GM18499 (cell line): ENCODE data around the gene SCAF1.

Experiments used
- ATAC-seq: cut with Tn5 transposase; IDR thresholded peaks from one replicate; pipeline ENCODE4 v1.9.1; 2021; ENCODE audit warnings: moderate number of reproducible peaks; ENCODE audit not compliant: insufficient read depth, unreplicated experiment

The SCAF1 gene

DNA sequence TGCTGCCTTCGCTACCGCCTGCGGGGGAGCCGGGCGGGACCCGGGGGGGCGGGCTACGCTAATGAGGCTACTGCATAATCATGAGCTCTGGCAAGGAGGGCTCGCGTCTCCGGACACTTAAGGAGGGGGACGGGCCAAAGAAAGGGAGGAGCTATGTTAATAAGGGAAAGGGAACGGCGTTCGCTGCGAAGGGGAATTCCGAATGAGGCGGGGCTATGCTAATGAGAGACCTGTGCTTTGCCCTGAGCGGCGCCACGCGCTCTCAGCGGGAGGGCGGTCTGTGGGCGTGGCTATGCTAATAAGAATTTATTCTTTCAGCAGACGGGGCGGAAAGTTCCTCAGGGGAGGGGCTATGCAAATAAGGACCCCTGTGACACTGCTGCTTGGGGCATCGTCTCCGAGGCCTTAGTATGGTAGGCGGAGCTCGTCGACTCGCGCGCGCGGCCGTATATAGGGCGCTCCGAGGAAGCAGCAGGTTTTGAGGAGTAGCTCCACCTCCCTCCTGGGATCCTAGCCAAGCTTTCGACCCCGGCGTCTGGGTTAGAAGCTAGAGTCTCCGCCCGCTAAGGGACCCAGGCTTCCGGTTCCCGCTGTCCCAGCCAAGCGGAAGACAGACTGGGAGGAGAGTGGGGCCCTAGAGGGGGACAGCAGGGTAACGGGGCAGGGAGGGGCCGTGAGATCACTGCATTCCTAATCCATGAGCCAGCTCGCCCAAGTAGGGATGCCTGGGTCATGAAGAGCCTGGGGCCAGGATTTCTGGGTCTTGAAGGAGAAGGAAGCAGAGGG is 1.7 kb upstream of the SCAF1 start, which contains the start of gene RRAS:
RRAS (minus strand) TSS at position 31 of the 786 bp plus-strand sequence. CDS start 45 bp downstream, outside the sequence.
- peak; percentile 46 for ATAC-seq

GRCh38 chr19:49642492-49643035 is 555 bp downstream of the SCAF1 start:
- no peak for ATAC-seq

- ATAC-seq, result no peak
Measured at GRCh38 chr19:49643466-49643865, 1.5 kb downstream of the SCAF1 start.

- no peak for ATAC-seq
Measured at GRCh38 chr19:49645592-49645991, 3.6 kb downstream of the SCAF1 start.

GRCh38 chr19:49645995-49646394 is 4.0 kb downstream of the SCAF1 start:
- no peak for ATAC-seq

GRCh38 chr19:49646586-49646985 is 4.6 kb downstream of the SCAF1 start:
- ATAC-seq, result no peak

DNA sequence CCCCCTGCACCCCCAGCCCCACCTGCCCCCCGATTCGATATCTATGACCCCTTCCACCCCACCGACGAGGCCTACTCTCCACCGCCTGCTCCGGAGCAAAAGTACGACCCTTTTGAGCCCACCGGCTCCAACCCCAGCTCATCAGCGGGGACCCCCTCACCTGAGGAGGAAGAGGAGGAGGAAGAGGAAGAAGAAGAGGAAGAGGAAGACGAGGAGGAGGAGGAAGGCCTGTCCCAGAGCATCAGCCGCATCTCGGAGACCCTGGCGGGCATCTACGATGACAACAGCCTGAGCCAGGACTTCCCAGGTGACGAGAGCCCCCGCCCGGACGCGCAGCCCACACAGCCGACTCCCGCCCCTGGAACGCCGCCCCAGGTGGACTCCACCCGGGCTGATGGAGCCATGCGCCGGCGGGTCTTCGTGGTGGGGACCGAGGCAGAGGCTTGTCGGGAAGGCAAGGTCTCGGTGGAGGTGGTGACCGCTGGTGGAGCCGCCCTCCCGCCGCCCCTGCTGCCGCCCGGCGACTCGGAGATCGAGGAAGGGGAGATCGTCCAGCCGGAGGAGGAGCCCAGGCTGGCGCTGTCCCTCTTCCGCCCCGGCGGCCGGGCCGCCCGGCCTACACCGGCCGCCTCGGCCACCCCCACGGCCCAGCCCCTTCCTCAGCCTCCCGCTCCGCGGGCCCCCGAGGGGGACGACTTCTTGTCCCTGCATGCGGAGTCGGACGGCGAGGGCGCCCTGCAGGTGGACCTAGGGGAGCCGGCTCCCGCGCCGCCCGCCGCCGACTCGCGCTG is 9.2 kb downstream of the SCAF1 start:
- no peak for ATAC-seq

DNA sequence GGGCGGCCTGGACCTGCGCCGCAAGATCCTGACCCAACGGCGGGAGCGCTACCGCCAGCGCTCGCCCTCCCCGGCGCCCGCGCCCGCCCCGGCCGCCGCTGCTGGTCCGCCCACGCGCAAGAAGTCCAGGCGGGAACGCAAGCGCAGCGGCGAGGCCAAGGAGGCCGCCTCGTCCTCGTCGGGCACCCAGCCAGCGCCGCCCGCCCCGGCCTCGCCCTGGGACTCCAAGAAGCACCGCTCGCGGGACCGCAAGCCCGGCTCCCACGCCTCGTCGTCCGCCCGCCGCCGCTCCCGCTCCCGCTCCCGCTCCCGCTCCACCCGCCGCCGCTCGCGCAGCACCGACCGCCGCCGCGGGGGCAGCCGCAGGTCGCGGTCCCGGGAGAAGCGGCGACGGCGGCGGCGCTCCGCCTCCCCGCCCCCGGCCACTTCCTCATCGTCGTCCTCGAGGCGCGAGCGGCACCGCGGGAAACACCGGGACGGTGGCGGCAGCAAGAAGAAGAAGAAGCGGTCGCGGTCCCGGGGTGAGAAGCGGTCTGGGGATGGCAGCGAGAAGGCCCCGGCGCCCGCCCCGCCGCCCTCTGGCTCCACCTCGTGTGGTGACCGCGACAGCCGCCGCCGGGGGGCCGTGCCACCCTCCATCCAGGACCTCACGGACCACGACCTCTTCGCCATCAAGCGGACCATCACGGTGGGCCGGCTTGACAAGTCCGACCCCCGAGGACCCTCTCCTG is 10.0 kb downstream of the SCAF1 start:
- no peak for ATAC-seq

- ATAC-seq, result no peak
Measured at GRCh38 chr19:49652551-49653465, 10.8 kb downstream of the SCAF1 start.

- no peak for ATAC-seq
Measured at GRCh38 chr19:49653466-49653806, 11.4 kb downstream of the SCAF1 start.

GRCh38 chr19:49654581-49654980 is 12.6 kb downstream of the SCAF1 start:
- no peak for ATAC-seq

DNA sequence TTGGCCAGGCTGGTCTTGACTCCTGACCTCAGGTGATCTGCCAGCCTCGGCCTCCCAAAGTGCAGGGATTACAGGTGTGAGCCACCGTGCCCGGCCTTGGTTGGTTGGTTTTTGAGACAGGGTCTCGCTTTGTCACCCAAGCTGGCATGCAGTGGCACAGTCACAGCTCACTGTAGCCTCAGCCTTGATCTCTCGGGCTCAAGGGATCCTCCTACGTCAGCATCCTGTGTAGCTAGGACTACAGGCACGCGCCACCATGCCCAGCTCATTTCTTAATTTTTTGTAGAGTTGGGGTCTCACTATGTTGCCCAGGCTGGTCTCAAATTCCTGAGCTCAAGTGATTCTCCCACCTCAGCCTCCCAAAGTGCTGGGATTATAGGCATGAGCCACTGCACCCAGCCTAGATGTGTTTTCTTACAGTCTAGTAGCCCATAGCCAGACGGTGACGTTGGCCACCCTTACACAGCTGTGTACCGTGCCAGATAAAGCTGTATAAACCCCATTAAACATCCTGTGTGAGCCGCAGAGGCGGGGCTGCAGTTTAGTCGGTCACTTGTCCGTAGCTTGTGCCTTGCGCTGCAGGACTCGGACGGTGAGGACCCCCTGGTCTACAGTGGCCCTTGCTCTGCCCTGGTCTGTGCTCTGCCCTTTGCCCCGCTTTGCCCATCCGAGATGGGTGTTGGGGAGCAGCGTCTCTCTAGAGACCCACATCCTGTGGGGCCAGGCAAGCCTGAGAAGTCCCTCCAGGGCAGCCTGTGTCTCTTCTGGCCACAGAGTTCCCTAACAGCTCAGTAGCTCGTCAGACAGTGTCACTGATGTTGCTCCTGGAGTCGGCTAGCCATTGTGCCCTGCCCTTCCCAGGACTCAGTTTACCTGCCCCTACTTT is 13.8 kb downstream of the SCAF1 start:
- no peak for ATAC-seq

- no peak for ATAC-seq
Measured at GRCh38 chr19:49656456-49657109, 14.6 kb downstream of the SCAF1 start.

- no peak for ATAC-seq
Measured at GRCh38 chr19:49657493-49658138, 15.6 kb downstream of the SCAF1 start.

- no peak for ATAC-seq
Measured at GRCh38 chr19:49658139-49658517, 16.1 kb downstream of the SCAF1 start.

DNA sequence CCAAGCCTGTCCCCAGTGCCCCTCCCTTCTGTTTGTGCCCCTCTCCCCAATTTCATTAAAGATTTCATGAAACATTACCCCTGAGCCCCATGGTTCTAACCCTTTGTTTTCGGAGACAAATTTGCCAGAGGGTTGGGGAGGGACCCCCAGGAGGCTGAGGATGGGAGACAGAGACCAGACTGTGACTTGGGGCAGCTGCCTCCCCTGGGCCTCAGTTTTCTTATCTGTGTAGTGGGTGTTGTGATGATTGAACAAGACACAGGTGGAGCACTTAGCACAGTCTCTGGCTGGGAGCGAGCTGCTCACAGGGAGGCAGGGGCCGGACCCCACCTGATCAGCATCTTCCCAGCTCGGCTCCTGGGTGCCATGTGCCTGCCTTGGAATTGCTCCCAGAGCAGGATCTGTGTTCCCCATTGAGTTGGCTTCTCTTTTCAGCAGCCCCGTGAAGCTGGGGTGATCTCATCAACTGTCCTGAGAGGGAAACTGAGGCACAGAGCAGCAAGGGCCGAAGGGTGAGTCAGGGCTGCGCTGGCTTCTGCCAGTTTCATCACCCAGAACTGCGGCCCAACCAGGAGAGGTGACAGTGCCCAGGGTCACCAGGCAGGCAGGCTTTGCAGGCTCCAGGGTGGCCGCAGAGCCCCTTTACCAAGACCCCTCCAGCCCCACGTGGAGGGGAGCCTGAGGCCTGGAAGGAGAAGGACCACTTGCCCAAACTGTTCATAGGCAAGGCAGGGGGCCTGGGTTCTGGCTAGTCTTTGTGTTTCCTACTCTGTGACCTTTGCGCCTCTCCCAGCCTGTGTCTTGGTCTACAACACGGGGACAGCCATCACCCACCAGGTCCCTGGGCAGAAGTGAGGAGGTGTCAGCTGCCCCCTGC is 16.8 kb downstream of the SCAF1 start:
- no peak for ATAC-seq
